Mucosa of gallbladder (tissue), 1 donor: ENCODE data around the gene SLC48A1. TPM values are rescaled to one million over a fixed set of nuclear protein-coding genes. Genes with fewer than 3 reads are reported as not detected.
A peak's percentile ranks its signal among the peaks of the same experiment; 100 is the strongest.

Experiments
- DNase-seq: peaks from one replicate; pipeline ENCODE4 v3.0.0-alpha.2; 2020; ENCODE audit warnings: low spot score
- total RNA-seq: library from RNA; stranded (reverse); gene quantifications from one replicate; pipeline ENCODE4 v1.2.1, GENCODE V29; 2021
- donor health status: DM: no; HTN: no; CAD: no.

The SLC48A1 gene
- total RNA-seq, 1 donor from 2014 or later = 73.1 TPM

- peak; percentile 71 for DNase-seq
Observed at GRCh38 chr12:47744005-47744651, 28.9 kb upstream of the SLC48A1 start.

DNA sequence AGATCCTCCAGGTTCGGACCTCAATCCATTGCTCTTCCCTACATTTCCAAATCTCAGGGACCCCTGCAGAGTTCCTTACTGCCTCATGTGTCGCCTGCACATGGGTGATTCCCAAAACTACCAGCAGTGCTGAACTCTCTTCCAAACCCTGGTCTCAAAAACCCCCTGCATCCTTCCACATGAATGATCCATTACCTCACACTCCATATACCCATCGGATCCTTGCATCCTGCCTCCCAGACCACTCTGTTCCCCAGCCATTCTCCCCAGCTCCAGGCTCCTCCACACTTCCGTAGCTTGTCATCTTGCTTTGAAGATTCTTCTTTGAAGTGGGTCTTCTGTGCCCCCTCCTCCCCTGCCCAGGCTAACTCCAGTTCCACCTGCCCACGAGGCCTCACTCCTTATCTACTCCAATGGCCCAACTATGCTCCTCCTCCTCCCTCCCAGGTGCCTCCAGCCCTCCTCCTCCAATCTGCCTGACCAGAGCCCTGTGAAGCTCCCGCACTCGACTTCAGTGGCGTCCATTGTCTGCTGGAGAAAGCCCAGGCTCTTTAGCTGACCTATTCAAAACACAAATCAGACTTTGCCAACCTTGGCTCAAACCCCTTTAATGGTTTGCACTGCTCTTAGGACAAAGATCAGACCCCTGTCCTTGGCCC lies 28.1 kb upstream of the SLC48A1 start:
- DNase-seq = no peak

DNA sequence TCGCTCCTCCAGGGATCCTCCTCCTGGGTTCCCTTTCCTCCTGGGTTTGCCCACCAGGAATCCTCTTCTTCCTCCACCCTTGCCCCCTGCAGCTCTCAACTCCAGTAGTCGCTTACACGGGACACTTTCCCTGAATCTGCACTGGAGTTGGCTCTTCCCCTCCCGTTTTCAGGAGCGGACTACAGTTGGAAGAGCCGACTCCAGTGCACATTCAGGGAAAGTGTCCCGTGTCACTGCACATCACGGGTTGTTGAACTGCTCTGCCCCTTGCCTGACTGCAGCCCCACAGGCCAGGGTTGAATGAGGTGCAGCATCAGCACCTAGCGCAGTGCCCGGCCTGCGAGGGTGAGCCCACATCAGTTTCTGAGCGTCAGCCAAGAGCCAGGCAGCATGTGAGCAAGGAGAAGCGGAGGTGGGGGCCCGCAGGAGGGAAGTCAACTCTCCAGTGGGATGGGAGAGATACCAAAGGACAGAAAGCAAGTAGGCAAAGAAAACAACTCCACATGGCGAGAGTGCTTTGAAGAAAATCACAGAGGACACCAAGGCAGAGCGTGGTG lies 27.5 kb upstream of the SLC48A1 start:
- no peak for DNase-seq

DNA sequence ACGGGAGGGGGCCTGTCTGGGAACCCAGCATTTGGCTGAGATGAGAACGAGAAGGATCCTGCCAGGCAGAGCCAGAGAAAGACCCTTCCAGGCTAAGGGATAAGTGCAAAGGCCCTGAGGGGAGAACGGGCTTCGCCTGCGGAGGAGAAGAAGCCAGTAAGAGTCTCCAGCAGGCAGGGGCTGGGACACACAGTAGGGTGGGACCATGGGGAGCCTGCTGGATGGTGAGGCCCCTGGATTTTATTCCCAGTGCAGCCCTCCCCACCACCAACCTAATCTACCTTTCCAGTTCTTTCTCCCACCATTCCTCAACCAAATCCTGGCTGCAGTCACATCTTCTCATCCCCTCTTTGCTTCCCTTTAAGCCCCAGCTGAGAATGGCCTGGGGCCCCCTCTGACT lies 27.0 kb upstream of the SLC48A1 start:
- no peak for DNase-seq

DNA sequence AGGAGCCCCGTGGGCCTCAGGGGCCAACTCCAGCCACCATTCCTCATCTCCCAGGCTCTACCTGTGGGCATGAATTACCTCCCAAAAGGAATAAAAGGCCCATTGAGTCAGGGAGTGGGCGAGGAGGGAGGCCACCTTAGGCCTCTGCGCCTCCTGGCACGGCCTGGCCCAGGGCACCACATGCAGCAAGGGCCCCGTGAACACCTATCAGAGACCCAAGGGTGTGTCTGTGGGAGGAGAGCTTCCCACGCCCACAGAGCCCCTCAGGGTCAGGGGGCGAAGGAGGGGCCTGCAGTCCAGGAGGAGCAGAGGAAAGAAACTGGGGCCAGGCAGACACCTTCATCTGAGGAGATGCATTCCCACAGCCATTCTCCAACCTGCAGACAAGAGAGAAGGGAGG lies 26.5 kb upstream of the SLC48A1 start:
- DNase-seq = no peak

DNA sequence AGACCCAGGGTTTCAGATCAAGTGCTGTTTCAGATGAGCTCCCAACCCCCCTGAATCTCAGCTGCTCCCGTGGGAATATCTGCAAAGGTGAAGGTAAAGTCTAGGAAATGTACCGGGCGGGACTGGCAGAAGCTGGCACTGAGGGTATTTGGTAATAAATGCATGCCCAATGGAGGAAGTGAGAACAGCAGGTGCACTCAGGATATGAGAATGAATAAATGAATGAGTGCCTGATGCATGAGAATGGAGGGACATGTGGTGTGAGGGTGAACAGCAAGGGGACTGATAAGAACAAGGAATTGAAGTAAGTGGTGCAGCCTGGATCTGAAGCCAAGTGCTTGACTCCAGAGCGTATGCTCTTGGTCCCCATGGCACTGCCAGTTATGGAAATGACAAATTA lies 25.9 kb upstream of the SLC48A1 start:
- DNase-seq = no peak

DNA sequence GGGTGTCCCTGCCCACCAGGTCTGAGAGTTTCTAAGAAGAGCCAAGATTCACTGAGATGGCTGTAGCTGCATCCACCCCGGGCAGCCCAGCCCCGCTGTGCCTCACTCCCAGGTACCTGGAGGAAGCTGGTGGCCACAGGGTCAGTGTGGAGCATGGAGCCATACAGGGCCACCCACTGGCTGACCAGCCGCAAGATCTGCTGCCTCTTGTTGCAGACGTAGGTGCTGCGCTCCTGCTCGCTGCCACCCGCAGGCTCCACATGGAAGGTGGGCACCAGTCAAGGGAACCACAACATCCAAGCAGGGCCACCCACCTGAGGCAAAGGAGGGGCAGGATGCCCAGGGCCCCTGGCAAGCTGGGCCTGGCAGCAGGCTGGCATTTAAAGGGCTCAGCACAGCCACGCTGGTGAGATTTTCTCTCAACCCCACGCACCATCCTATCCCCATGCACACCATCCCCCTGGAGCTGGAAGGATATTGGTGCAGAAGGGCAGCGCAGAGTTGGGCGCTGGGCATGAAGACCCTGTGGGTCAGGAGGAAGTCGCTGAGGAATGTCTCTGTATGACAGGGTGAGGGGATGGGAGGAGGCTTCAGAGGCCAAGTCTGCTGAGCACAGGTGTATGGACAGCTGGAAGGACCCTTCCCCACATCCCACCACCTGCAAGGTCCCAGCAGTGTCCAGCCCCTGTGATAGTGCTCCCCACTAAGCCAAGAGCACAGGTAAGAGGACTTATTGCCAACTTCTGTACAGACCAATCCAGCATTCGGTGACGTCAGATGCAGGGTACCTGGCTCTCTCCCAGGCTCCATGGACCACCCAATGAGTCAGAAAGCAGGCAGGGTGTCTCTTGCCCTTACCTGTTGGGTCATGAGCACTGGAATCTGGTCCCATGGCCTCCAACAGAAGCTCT lies 25.2 kb upstream of the SLC48A1 start:
- DNase-seq = no peak

DNA sequence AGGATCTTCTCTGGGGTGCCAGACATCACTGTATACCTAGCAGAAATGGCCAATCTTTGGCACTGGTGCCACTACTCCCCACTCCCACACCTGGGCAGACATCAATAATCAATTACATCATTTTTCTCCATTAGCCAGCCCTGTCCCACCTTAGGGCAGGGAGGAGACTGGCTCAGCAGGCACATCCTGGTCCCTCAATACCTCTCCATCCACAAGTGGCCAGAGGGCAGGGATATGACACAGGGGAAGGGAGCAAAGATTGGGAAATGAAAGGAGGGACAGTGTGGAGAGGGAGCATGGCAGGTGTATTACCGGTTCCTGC lies 24.6 kb upstream of the SLC48A1 start:
- no peak for DNase-seq

DNA sequence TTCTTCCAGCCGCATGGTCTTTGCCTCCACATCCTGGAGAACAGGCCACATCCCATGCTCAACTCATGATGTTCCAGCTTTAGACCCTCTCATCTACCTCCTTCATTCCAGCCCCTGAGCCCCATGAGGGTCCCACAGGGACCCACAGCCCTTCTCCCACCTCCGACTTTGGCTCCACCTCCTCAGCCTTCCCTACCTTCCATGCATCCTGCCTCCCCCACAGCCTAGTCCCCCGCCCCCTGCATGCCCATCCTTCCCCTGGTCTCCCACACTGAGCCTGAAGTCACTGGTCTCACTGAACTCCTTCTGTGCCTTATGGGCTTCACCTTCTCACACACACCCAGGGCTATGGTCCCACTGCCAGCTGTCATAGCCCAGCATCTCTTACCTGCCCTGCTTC lies 24.1 kb upstream of the SLC48A1 start:
- DNase-seq = no peak

DNA sequence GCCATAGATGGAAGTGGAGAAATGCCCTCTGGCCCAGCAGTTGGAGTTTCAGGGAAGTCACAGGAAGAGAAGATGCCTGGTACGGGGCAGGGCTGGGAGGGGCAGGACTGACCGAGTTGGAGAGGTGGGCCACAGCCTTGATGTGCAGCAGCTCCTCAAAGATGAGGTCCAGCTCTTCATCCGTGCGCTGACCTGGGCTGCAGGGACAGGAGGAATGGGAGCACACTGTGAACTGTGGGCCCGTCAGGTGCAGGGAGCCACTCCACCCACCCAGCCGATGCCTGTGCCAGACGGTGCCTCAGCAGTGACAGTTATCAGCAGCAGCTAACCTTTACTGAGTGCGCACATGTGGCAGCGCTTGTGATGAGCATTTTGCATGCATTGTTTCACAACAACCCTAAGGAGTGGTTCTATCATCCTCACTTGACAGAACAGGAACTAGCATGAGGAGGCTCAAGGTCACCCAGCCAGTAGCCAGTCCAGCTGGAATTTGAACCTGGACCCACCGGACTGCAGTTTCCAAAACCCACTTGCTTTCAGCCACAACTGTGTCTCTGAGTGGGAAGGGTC lies 22.7 kb upstream of the SLC48A1 start:
- DNase-seq = no peak

GRCh38 chr12:47750916-47751470 lies 22.0 kb upstream of the SLC48A1 start:
- DNase-seq = no peak

- no peak for DNase-seq
Observed at GRCh38 chr12:47751561-47751960, 21.5 kb upstream of the SLC48A1 start.

GRCh38 chr12:47752121-47752520 lies 20.9 kb upstream of the SLC48A1 start:
- no peak for DNase-seq

DNA sequence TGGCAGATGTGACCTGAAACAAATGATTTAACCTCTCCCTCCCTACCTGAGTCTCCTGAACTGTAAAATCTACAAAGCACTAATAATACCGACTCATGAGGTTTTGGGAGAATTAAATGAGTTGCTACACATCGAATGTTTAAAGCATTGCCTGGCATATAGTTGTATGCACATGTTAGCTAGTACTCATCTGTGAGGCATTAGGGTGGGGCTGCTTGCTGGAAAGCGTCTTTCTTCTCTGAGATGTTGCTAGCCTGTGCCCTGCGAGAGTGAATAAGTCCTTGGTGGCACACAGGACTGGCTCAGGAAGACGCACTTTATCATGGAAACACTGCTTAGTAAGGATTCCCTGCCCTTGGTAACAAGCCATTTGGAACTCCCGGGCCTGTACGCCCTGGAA lies 20.5 kb upstream of the SLC48A1 start:
- DNase-seq = no peak

DNA sequence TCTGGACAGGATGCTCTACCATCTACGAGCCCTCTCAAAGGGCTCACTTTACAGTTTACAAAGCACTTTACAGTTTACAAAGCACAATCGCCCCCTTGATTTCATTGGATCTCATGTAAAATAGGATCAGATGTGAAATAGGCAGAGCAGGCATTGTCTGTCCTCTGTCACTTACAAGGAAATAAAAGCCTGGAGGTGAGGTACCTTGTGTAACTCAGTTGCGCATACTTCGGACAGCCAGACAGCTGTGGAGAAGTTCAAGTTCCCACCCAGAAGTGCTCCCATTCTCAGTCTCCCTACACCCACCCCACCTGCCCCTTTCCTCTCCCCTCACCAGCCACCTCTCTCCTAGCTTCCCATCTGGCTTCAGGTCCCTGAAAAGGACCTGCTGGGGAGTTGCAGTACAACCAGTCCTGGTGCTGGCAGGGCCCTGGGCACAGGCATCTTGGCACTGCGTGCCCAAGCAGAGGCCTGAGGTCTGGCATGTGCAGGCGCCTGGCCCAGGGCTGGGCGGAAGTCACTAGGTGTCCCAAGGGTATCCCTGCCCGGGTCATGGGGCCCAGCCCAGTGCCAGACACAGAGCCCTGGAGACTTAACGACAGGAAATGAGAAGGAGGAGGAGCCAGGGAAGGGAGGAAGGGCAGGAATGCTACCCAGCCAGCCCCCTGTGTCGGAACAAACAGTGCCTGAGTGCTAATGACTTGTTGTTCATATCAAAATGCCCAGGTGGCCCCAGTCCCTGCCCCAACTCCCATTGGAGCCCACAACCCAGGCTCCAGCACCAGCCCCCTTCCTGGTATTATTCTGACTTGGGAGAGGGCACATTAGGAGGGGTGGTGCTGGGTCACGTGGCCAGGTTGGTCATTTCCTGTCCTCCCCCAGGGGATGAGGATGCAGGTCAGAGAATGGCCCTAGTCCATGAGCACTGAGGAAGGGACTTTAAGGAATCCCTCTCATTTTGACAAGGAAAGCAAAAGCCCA lies 19.7 kb upstream of the SLC48A1 start:
- peak; percentile 47 for DNase-seq

DNA sequence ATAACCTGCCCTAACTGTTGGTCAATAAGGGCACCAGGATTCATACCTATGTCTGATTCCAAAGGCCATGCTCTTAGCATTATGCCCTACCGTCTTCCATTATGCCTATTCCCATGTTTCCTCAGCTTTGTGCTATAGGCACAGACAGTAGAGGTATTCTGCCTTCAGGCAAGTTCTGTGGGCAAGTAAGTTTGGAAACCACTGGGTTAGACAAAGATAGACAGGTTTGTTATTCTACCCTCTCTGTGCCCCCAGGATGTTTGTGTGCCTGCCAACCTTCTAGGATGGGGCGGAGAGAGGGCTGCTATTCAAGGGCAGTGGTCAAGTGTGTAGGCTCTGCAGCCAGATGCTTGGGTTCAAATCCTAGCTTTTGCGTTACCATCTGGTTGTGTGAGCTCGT lies 18.9 kb upstream of the SLC48A1 start:
- DNase-seq = no peak

GRCh38 chr12:47754881-47755280 lies 18.2 kb upstream of the SLC48A1 start:
- DNase-seq = peak; percentile 82

GRCh38 chr12:47755655-47756562 lies 17.1 kb upstream of the SLC48A1 start:
- peak; percentile 58 for DNase-seq

DNA sequence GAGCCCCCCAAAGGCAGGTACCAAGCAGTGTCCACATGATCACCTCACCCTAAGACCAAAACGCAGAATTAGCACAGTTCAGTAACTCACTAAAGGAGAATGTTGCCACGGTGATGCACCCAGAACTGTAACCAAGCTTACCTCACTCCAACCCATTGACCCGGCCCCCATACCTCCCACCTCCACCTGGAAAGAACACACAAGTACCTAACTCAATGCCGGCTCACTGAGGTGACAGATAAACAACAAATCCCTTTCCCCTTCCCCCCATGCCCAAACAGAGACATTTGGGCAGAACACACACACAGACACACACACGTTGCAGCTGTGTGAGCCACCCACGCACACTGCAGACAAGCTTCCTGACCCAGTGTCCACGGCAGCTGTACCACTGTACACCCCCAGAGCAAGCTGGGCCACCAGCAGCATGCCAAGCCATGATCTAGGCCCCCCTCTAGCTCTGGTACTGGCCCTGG lies 15.6 kb upstream of the SLC48A1 start:
- DNase-seq = no peak
